Anterior cingulate cortex (tissue), 58 donors: Measurements from ENCODE around the gene ZNF746.
A peak's percentile ranks its signal among the peaks of the same experiment; 100 is the strongest.

Source experiments
- DNase-seq, 58 donors: peaks; one replicate each; lab custom pipeline; 2025; lab: John Stamatoyannopoulos, UW

ZNF746 gene

DNA sequence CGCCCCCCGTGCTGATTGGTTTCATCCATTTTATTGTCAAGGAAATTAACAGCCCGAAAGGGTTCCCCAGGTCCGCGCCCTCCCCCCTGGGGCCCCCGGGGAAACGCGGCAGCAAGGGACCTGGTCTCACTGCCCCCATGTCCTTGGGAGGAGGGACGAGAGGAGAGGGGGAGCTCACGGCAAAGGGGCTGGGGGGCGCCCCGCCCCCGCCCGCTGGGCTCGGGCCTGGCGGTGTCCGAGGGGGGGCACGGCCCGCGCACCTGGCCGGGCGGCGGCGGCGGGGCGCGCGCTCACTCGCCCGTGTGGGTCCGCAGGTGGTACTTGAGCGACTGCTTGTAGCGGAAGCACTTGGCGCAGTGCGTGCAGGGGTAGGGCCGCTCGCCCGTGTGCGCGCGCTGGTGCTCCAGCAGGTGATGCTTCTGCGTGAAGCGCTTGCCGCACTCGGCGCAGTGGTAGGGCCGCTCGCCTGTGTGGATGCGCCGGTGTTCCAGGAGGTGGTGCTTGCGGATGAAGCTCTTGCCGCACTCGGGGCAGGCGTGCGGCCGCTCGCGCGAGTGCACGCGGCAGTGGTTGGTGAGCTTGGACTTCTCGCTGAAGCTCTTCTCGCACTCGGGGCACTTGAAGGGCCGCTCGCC, 66.0 kb downstream of the ZNF746 start:
- DNase-seq, result no peak

DNA sequence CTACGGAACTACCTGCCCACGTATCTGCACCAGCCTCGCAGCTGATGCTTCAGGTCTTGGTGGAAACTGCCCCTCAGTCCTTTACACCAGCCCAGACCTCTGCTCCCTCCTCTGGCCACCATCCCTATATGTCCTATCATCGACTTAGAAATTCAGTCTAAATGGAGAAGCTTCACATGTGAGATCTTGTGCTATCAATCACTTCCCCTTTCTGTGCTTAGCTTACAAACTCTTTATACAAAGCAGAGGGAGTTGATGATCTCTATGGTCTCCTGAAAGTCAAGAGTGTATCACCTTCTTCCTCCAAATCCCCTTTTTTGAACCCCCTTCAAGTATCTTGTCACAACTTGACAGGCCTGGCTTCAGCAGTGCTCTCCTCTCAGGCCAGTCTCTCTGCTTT, 67.4 kb downstream of the ZNF746 start:
- no peak for DNase-seq

DNA sequence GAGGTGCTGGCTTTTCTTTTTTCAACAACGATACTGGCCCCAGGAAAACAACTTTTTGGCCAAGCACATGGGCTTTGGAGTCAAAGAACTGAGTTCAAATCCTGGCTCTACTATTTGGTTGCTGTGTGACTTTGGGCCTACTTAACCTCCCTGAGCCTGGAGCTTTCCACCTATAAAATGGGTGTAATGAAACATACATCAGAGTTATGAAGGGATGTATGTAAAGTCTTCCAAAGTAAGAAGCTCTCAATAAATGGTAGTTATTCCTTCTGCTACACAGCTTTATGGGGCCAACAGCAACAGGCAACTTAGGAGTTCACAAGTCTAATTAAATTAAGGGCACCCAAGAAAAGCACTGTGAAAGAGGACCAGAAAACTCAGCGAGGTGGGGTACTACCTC, 69.7 kb downstream of the ZNF746 start:
- no peak for DNase-seq

DNA sequence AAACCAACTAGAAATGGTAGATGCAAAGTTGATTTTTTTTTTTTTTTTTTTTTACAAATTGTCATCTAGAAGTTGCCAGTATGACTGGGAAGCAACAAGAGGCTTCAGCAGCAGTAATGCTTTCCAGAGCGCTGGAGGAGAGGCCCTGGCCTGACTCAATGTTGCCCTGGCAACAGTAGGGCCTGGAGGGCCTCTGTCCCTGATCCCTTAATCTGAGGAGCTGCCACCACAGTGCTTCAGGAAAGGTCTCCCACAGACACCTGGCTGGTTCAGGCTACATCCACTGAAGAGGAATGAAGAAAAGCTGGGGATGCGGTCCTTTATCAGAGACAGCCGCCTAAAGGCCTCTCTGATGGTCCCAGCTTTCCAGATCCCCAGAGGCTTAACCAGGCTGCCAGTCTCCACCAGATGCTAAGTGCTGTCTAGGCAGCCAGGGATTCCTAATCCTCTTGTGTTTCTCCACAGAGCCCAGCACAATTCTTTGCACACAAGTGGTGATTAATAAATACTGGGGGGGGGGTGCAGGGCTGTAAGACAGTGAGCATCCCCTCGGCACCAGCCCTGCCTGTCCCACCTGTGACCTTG, 70.4 kb downstream of the ZNF746 start:
- DNase-seq, result peak in 1 of 58 donors; percentile 9

DNA sequence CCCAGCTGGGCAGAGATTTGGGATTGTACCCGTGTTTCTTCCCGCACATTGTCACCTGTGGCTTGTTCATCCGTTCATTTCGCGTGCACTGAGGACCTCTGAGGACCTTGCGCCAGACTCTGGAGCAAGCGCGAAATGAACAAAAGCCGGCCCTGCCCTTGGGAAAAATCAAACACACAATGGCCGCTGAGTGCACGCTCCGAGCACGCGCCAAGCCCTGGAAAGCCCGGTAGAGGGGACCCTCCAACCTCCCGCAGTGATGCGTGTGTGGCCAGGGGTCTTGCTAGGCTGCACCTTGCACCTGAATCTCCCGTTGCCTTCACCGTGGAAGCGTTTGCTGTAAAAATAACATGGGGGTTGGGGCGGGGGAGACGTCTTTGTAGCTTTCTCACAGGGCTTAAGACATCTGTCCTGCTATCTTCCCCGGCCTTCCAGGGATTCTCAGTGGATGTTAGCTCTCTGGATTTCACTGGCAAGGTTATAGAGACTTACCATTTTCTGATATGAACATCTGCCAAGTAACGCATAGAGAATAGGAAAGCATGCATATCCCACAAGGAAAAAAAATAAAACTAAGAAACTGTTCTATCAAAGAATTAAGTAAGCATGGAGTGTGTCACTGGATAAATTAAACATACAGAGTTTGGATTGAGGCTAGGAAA, 74.0 kb downstream of the ZNF746 start:
- no peak for DNase-seq

DNA sequence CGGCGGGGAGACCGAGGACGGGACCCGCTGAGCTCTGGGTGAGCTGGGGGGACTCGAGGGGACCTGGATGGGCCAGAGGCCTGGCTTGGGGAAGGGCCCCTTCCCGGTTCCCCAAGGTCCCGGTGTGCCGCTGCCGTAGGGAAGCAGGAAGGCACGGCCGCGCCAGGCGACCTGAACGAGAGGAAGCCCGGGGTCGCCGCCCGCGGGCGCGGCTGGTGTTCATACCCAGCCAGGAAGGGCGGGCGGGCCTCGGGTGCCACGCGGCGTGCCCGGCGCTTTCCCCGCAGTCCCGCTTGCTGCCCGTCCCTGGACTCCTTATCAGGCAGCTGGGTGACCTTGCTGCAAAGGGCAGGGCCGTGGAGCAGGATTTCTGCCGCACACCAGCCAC, 74.7 kb downstream of the ZNF746 start:
- DNase-seq, result no peak
